Central memory CD8-positive, alpha-beta T cell (primary cell): ENCODE data around the gene SPRR2F.
"Not testable (repeated sequence)": the region's sequence is repeated elsewhere in the genome, so short reads cannot be mapped to it uniquely, and the experiment has no call there.

Experiments
- ATAC-seq: fragments of 150-1000 bp; cut with Tn5 transposase; replicated peaks from 2 replicates; pipeline ENCODE4 v1.10.0; 2022; ENCODE audit warnings: mild to moderate bottlenecking, moderate FRiP score, moderate number of reproducible peaks; ENCODE audit not compliant: poor library complexity, severe bottlenecking; ENCODE audit errors: extremely low read depth
- DNase-seq, 2 donors: peaks; one replicate each; pipeline ENCODE4 v3.0.0; 2021; ENCODE audit warnings: low spot score in 2 of 2
- H3K27ac Mint-ChIP-seq: one replicate; pipeline ENCODE4 v1.8.0; 2022; ENCODE audit warnings: low read depth, mild to moderate bottlenecking, moderate library complexity, mixed read lengths
- H3K27me3 Mint-ChIP-seq: one replicate; pipeline ENCODE4 v1.8.0; 2022; ENCODE audit warnings: mixed read lengths
- H3K36me3 Mint-ChIP-seq: one replicate; pipeline ENCODE4 v1.8.0; 2022; ENCODE audit warnings: mild to moderate bottlenecking, moderate library complexity, mixed read lengths; ENCODE audit not compliant: insufficient read depth
- H3K4me1 Mint-ChIP-seq: one replicate; pipeline ENCODE4 v1.8.0; 2022; ENCODE audit warnings: mixed read lengths
- H3K4me3 Mint-ChIP-seq: one replicate; pipeline ENCODE4 v1.8.0; 2022; ENCODE audit warnings: mild to moderate bottlenecking, moderate library complexity, mixed read lengths
- H3K9me3 Mint-ChIP-seq: one replicate; pipeline ENCODE4 v1.8.0; 2022; ENCODE audit warnings: mixed read lengths

Gene SPRR2F, protein sequence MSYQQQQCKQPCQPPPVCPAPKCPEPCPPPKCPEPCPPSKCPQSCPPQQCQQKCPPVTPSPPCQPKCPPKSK

DNA sequence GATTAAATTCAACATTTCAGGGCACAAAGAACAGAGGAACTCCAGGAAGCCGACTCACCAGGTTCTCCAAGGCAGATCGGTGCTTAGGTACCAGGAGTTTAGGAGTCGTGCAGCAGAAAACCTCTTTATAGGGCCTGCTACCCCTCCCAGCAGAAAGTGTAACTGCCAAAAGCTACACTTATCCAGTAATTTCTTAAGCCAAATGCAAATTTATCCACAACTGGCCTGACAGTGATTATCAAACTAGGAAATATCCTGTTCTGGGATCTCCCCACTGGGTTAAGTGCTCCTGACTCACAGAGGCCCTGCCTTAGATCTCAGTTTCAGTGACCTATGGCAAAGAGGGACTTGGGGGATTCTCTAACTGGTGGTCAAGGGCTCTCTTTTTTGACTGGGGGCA is at the start of gene SPRR2F:
Gene SPRR2F (minus strand): TSS at position 101 of the 400 bp plus-strand sequence. CDS start 783 bp downstream, outside the sequence.
- ATAC-seq (no peak), DNase-seq (no peak)
- Mint-ChIP-seq H3K27ac (no peak within 1 kb of the TSS), H3K36me3 (no peaks in the 10 kb centered on the region), H3K4me1 (no peaks in the 10 kb centered on the region), H3K27me3 (peaks cover 65% of the 10 kb centered on the region), H3K9me3 (no peaks in the 10 kb centered on the region), H3K4me3 (no peak within 1 kb of the TSS)

DNA sequence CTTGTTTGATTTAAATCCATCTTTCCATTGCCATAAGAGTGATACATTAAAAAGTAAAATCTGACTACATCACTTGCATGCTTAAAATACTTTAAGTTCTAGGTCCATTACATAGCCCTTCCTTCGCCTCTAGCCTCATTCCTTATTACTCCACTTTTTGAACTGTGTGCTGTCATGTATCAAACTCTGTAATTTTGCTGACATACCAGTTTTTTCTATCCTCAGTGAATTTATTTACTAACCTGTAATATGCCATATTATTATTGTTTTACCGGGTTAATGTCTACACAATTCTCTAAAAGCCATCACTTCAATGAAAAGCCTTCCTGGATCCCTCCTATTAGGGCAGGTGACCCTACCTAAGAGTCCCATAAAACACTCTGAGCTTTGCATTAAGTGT is 42.2 kb upstream of the SPRR2F start:
- H3K4me1 Mint-ChIP-seq, result no peaks in the 10 kb centered on the region
- peaks cover 57% of the 10 kb centered on the region for H3K27me3 Mint-ChIP-seq
- no peak overlapping the region for H3K27ac Mint-ChIP-seq
- DNase-seq, result no peak
- peaks cover 1% of the 10 kb centered on the region for H3K36me3 Mint-ChIP-seq
- H3K9me3 Mint-ChIP-seq, result peaks cover 7% of the 10 kb centered on the region
- no peak for ATAC-seq
- no peak overlapping the region for H3K4me3 Mint-ChIP-seq

- Mint-ChIP-seq H3K27me3 (peaks cover 64% of the 10 kb centered on the region), H3K36me3 (no peaks in the 10 kb centered on the region), H3K27ac (no peak overlapping the region), H3K4me3 (no peak overlapping the region), H3K4me1 (no peaks in the 10 kb centered on the region), H3K9me3 (no peaks in the 10 kb centered on the region)
- DNase-seq, result no peak
- no peak for ATAC-seq
Observed at GRCh38 chr1:153152481-153152880, 39.2 kb upstream of the SPRR2F start.

DNA sequence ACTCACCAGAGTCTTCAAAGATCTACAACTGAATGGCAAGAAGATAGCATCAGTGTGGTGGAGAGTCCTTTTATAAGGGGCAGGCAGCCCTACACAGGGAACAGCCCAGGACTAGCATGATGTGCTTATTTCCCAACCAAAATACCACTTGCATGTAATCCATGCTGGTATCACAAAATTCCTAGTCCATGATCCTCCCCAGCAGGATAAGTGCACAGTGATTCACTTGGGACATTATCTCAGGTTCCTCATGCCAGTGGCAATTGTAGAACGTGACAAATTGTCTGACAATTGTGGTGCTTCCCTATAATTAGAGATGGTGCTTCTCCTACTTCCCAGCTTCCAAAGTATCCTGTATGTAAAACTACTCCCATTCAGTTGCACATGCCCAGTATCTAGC is 37.5 kb upstream of the SPRR2F start, which contains the start of gene SPRR2G:
Gene SPRR2G (minus strand): TSS at position 45 of the 400 bp plus-strand sequence. CDS start 780 bp downstream, outside the sequence.
- Mint-ChIP-seq H3K4me1 (no peaks in the 10 kb centered on the region), H3K9me3 (no peaks in the 10 kb centered on the region), H3K27ac (no peak within 1 kb of the TSS), H3K4me3 (no peak within 1 kb of the TSS), H3K36me3 (no peaks in the 10 kb centered on the region), H3K27me3 (peaks cover 62% of the 10 kb centered on the region)
- DNase-seq (no peak), ATAC-seq (no peak)

DNA sequence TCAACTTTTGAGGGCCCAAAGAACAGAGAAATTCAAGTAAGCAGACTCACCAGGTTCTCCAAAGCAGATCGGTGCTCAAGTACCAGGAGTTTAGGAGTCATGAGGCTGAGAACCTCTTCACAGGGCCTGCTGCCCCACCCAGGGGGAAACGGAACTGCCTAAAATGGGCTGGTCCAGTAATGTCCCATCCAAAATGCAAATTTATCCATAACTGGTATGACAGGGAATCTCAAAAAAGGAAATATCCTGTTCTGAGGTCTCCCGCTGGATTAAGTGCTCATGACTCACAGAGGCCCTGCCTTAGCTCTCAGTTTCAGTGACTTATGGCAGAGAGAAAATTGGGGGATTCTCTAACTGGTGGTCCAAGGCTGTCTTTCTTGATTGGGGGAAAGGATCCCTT is 28.1 kb upstream of the SPRR2F start:
- Mint-ChIP-seq H3K4me1 (no peaks in the 10 kb centered on the region), H3K9me3 (no peaks in the 10 kb centered on the region), H3K36me3 (peaks cover 2% of the 10 kb centered on the region), H3K27ac (no peak overlapping the region), H3K27me3 (peaks cover 86% of the 10 kb centered on the region), H3K4me3 (no peak overlapping the region)
- DNase-seq (no peak), ATAC-seq (no peak)

DNA sequence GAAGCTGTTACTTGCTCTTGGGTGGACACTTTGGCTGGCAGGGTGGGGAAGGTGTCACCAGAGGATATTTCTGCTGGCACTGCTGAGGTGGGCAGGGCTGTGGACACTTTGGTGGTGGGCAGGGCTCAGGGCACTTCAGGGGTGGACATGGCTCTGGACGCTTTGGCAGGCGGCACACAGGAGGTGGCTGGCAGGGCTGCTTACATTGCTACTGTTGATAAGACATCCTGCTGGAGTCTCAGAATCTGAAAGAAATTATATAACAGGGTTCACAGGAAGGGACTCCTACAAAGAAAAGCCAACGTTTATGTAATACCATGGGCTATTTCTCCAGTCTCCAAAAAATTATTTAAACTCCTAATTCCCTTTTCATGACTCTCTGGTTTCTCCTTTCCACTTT is 27.2 kb upstream of the SPRR2F start:
- Mint-ChIP-seq H3K4me3 (no peak overlapping the region), H3K9me3 (no peaks in the 10 kb centered on the region), H3K4me1 (no peaks in the 10 kb centered on the region), H3K36me3 (peaks cover 2% of the 10 kb centered on the region), H3K27me3 (peaks cover 86% of the 10 kb centered on the region), H3K27ac (no peak overlapping the region)
- DNase-seq (no peak), ATAC-seq (no peak)

DNA sequence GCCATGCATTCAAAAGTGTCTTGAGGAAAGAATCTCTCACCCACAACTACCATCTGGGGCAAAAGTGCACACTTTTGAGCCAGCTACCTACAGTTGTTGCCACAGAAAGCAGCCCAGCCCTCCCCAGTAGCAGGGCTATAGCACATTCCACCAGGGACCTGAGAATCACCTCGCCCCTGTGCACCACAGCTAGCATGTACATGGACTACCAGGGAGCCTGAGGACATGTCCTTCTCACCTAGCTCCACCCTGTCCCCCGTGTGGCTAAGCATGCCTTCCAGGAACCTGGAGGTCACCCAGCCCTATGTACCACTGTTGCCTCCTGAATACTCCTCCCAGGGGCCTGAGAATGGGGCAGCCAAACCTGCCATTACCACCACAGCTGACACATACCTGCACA is 20.4 kb upstream of the SPRR2F start:
- no peaks in the 10 kb centered on the region for H3K9me3 Mint-ChIP-seq
- peaks cover 97% of the 10 kb centered on the region for H3K27me3 Mint-ChIP-seq
- ATAC-seq (no peak), DNase-seq (no peak)
- no peak overlapping the region for H3K4me3 Mint-ChIP-seq
- no peaks in the 10 kb centered on the region for H3K36me3 Mint-ChIP-seq
- no peak overlapping the region for H3K27ac Mint-ChIP-seq
- no peaks in the 10 kb centered on the region for H3K4me1 Mint-ChIP-seq

DNA sequence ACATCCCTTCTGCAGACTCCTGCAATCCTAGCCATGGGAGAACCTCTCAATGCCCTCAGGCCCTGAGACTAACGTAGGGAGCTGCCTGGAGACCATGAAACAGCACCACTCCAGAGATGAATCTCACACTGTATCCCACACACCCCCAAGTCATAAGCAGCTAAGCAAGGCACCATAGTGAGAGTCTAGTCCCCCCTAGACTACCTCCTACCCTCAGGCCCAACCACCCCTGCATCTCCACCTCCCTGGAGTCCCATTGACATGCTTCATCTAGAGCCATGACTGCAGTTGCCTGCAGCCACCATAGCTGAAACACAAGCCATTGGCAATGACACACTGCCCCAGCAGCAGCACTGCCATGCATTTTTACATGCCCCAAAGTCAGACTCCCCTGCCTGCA is 20.0 kb upstream of the SPRR2F start:
- H3K4me3 Mint-ChIP-seq, result no peak overlapping the region
- no peaks in the 10 kb centered on the region for H3K36me3 Mint-ChIP-seq
- DNase-seq (no peak), ATAC-seq (no peak)
- H3K9me3 Mint-ChIP-seq, result no peaks in the 10 kb centered on the region
- no peak overlapping the region for H3K27ac Mint-ChIP-seq
- no peaks in the 10 kb centered on the region for H3K4me1 Mint-ChIP-seq
- peaks cover 92% of the 10 kb centered on the region for H3K27me3 Mint-ChIP-seq

DNA sequence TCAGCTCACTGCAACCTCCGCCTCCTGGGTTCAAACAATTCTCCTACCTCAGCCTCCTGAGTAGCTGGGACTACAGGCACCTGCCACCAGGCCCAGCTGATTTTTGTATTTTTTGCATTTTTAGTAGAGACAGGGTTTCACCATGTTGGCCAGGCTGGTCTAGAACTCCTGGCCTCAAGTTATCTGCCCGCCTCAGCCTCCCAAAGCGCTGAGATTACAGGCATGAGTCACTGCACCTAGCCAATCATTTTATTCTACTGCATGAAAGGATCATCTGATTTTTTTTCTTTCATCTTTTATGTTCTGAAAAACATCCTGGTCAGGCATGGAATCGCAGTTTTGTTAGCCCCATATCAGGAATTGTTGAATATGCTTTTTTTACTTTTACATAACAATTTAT is 15.4 kb upstream of the SPRR2F start:
- Mint-ChIP-seq H3K9me3 (peaks cover 12% of the 10 kb centered on the region), H3K27me3 (peaks cover 47% of the 10 kb centered on the region)
- H3K4me1 Mint-ChIP-seq, ATAC-seq, H3K4me3 Mint-ChIP-seq, H3K27ac Mint-ChIP-seq, DNase-seq, H3K36me3 Mint-ChIP-seq: not testable (repeated sequence)

GRCh38 chr1:153127296-153127695 is 14.0 kb upstream of the SPRR2F start:
- ATAC-seq (no peak), DNase-seq (no peak)
- no peak overlapping the region for H3K4me3 Mint-ChIP-seq
- no peaks in the 10 kb centered on the region for H3K4me1 Mint-ChIP-seq
- peaks cover 12% of the 10 kb centered on the region for H3K9me3 Mint-ChIP-seq
- H3K27ac Mint-ChIP-seq, result no peak overlapping the region
- H3K36me3 Mint-ChIP-seq, result peaks cover 2% of the 10 kb centered on the region
- peaks cover 36% of the 10 kb centered on the region for H3K27me3 Mint-ChIP-seq

DNA sequence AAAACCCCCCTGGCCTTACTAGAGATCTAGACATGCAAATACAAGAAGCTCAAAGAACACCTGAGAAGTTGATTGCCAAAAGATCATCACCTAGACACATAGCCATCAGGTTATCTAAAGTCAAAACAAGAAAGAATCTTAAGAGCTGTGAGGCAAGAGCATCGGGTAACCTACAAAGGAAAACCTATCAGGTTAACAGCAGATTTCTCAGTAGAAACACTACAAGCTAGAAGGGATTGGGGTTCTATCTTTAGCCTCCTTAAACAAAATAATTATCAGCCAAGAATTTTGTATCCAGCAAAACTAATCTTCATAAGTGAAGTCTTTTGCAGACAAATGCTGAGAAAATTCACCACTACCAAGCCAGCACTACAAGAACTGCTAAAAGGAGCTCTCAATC is 12.2 kb upstream of the SPRR2F start:
- DNase-seq, result no peak
- H3K4me1 Mint-ChIP-seq, result no peaks in the 10 kb centered on the region
- H3K27me3 Mint-ChIP-seq, result peaks cover 29% of the 10 kb centered on the region
- no peak for ATAC-seq
- H3K36me3 Mint-ChIP-seq, result peaks cover 2% of the 10 kb centered on the region
- no peak overlapping the region for H3K4me3 Mint-ChIP-seq
- no peak overlapping the region for H3K27ac Mint-ChIP-seq
- H3K9me3 Mint-ChIP-seq, result peaks cover 12% of the 10 kb centered on the region

GRCh38 chr1:153123793-153124192 is 10.5 kb upstream of the SPRR2F start:
- H3K27ac Mint-ChIP-seq, H3K36me3 Mint-ChIP-seq, H3K4me1 Mint-ChIP-seq, ATAC-seq, H3K4me3 Mint-ChIP-seq, DNase-seq: not testable (repeated sequence)
- Mint-ChIP-seq H3K27me3 (peaks cover 28% of the 10 kb centered on the region), H3K9me3 (peaks cover 12% of the 10 kb centered on the region)

DNA sequence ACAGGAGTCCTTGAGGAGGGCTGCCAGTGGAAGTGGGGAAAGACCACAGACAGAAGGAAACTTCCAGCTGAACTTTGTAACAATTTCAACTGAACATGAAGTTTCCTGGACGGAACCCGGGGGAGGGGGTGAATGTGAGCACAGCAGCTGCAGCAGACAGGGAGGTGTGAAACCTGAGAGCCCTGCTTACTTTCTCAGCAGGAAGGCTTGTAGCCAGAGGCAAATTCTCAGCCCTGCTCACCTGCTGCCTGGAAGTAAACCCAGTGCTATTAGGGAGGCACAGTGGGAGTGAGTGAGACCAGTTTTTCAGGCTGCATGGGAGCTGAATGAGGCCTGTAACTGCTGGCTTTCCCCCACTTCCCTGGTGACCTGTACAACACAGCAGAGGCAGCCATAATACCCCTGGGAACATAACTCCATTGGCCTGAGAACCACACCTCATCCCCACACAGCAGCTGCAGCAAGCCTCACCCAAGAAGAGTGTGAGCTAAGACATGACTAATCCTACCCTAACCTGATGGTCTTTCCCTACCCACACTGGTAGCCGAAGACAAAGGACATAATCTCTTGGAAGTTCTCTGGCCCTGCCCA is 9.6 kb upstream of the SPRR2F start:
- H3K36me3 Mint-ChIP-seq, result peaks cover 2% of the 10 kb centered on the region
- ATAC-seq (no peak), DNase-seq (no peak)
- H3K27me3 Mint-ChIP-seq, result peaks cover 36% of the 10 kb centered on the region
- no peaks in the 10 kb centered on the region for H3K4me1 Mint-ChIP-seq
- H3K9me3 Mint-ChIP-seq, result peaks cover 12% of the 10 kb centered on the region
- no peak overlapping the region for H3K27ac Mint-ChIP-seq
- no peak overlapping the region for H3K4me3 Mint-ChIP-seq
